BE2C (cell line): ENCODE measurements around the gene FAM216B.
"Not testable (repeated sequence)": the region's sequence is repeated elsewhere in the genome, so short reads cannot be mapped to it uniquely, and the experiment has no call there.

Experiments
- DNase-seq: peaks from one replicate; pipeline ENCODE4 v3.0.0-alpha.2; 2020
- H3K27me3 ChIP-seq: fragments of 250-450 bp; sonication (Bioruptor Pico); 2 replicates; pipeline ENCODE4 v1.5.1; 2020; ENCODE audit warnings: mild to moderate bottlenecking
- H3K36me3 ChIP-seq: fragments of 250-450 bp; sonication (Bioruptor Pico); 2 replicates; pipeline ENCODE4 v1.5.1; 2020; ENCODE audit warnings: mild to moderate bottlenecking
- H3K4me1 ChIP-seq: fragments of 250-450 bp; sonication (Bioruptor Pico); 2 replicates; pipeline ENCODE4 v1.5.1; 2020
- H3K4me3 ChIP-seq: 2 replicates; pipeline ENCODE4 v1.5.1; 2011; ENCODE audit warnings: low read depth, low read length
- H3K9me3 ChIP-seq: fragments of 250-450 bp; sonication (Bioruptor Pico); 2 replicates; pipeline ENCODE4 v1.5.1; 2020
- CTCF ChIP-seq: IDR thresholded peaks from 2 replicates; pipeline ENCODE4 v1.5.1; 2012; ENCODE audit warnings: mild to moderate bottlenecking, low read depth, low read length

Gene FAM216B

GRCh38 chr13:42808341-42808940, 27.1 kb downstream of the FAM216B start:
- H3K4me3 ChIP-seq, result no peak overlapping the region
- no peak for DNase-seq
- H3K4me1 ChIP-seq, result no peaks in the 10 kb centered on the region
- no peaks in the 10 kb centered on the region for H3K36me3 ChIP-seq
- no peaks in the 10 kb centered on the region for H3K27me3 ChIP-seq
- no peaks in the 10 kb centered on the region for H3K9me3 ChIP-seq
- no peak for TF ChIP-seq CTCF

GRCh38 chr13:42812316-42812715, 30.9 kb downstream of the FAM216B start:
- peaks cover 26% of the 10 kb centered on the region for H3K4me1 ChIP-seq
- no peaks in the 10 kb centered on the region for H3K9me3 ChIP-seq
- H3K27me3 ChIP-seq, result no peaks in the 10 kb centered on the region
- no peaks in the 10 kb centered on the region for H3K36me3 ChIP-seq
- no peak overlapping the region for H3K4me3 ChIP-seq
- DNase-seq, result no peak
- TF ChIP-seq CTCF, result no peak

GRCh38 chr13:42814868-42815267, 33.5 kb downstream of the FAM216B start:
- no peak for TF ChIP-seq CTCF
- Histone ChIP-seq H3K27me3 (no peaks in the 10 kb centered on the region), H3K4me3 (no peak overlapping the region), H3K36me3 (no peaks in the 10 kb centered on the region), H3K9me3 (peaks cover 4% of the 10 kb centered on the region), H3K4me1 (peaks cover 30% of the 10 kb centered on the region)
- DNase-seq, result peak; percentile 32

- TF ChIP-seq CTCF, result no peak
- no peak for DNase-seq
- H3K4me1 ChIP-seq, result peaks cover 38% of the 10 kb centered on the region
- no peaks in the 10 kb centered on the region for H3K27me3 ChIP-seq
- peaks cover 4% of the 10 kb centered on the region for H3K9me3 ChIP-seq
- H3K4me3 ChIP-seq, result no peak overlapping the region
- no peaks in the 10 kb centered on the region for H3K36me3 ChIP-seq
Measured at GRCh38 chr13:42815681-42816080, 34.3 kb downstream of the FAM216B start.

- H3K4me1 ChIP-seq, result peaks cover 45% of the 10 kb centered on the region
- DNase-seq, result no peak
- TF ChIP-seq CTCF, result peak; percentile 39
- H3K36me3 ChIP-seq, result no peaks in the 10 kb centered on the region
- peaks cover 4% of the 10 kb centered on the region for H3K9me3 ChIP-seq
- no peaks in the 10 kb centered on the region for H3K27me3 ChIP-seq
- H3K4me3 ChIP-seq, result no peak overlapping the region
Measured at GRCh38 chr13:42816538-42816937, 35.2 kb downstream of the FAM216B start.

GRCh38 chr13:42819687-42820086, 38.3 kb downstream of the FAM216B start:
- peaks cover 40% of the 10 kb centered on the region for H3K4me1 ChIP-seq
- not testable (repeated sequence) for H3K9me3 ChIP-seq, H3K27me3 ChIP-seq, DNase-seq, H3K4me3 ChIP-seq, H3K36me3 ChIP-seq

- TF ChIP-seq CTCF, result no peak
- Histone ChIP-seq H3K36me3 (no peaks in the 10 kb centered on the region), H3K9me3 (peaks cover 4% of the 10 kb centered on the region), H3K4me3 (no peak overlapping the region), H3K4me1 (peaks cover 36% of the 10 kb centered on the region), H3K27me3 (no peaks in the 10 kb centered on the region)
- no peak for DNase-seq
Measured at GRCh38 chr13:42820451-42820850, 39.1 kb downstream of the FAM216B start.
